Sigmoid colon (tissue), 4 donors: ENCODE results near the gene CKAP4.

Experiments used
- POLR2AphosphoS5 ChIP-seq, 4 donors: sonication (generic); formaldehyde crosslinking; IDR thresholded peaks; one replicate each; pipeline ENCODE4 v1.6.1; 2017; ENCODE audit warnings: antibody characterized with exemption in 4 of 4
- TF ChIP-seq, protein P1 (sequence below), 4 experiments: fragments of 450-650 bp in 3 of 4; fragments of 200-600 bp in 1 of 4; IDR thresholded peaks; one replicate each; pipeline ENCODE4 v1.5.1; 2016 to 2019; ENCODE audit warnings: antibody characterized with exemption in 4 of 4, mild to moderate bottlenecking in 3 of 4, moderate library complexity in 2 of 4

DNA sequence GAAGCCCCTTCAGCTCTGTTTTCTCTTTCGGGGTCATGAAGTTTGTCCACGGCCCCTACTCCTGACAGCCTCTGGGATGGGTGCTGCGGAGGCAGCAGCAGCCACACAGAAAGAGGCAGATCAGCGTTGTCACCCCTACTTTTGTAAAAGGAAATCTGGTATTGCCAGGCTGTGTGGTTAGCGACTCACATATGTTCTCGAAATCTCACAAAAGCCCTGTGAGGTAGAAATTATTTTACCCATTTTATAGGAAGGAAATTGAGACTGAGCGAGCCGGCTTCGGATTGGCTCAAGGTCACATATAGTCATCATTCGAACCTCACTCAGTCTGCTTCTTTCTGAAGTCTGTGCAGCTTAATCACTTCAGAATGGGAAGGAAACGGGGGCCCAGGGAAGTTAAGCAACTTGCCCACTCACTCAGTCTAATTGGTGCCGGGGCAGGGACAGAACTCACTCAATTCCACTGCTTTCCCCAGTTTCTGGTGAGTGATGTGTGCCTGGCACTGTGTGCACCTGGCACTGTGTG, 1.1 kb upstream of the CKAP4 start:
- TF ChIP-seq, protein P1, sequence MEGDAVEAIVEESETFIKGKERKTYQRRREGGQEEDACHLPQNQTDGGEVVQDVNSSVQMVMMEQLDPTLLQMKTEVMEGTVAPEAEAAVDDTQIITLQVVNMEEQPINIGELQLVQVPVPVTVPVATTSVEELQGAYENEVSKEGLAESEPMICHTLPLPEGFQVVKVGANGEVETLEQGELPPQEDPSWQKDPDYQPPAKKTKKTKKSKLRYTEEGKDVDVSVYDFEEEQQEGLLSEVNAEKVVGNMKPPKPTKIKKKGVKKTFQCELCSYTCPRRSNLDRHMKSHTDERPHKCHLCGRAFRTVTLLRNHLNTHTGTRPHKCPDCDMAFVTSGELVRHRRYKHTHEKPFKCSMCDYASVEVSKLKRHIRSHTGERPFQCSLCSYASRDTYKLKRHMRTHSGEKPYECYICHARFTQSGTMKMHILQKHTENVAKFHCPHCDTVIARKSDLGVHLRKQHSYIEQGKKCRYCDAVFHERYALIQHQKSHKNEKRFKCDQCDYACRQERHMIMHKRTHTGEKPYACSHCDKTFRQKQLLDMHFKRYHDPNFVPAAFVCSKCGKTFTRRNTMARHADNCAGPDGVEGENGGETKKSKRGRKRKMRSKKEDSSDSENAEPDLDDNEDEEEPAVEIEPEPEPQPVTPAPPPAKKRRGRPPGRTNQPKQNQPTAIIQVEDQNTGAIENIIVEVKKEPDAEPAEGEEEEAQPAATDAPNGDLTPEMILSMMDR (IDR thresholded peaks at IDR 0.05): no peak
- no peak for TF ChIP-seq POLR2AphosphoS5 (IDR thresholded peaks at IDR 0.05)
